HG03095 (cell line): ENCODE results near the gene GPBAR1.
A peak's percentile ranks its signal among the peaks of the same experiment; 100 is the strongest.

Experiments
- ATAC-seq: cut with Tn5 transposase; IDR thresholded peaks from one replicate; pipeline ENCODE4 v1.9.1; 2021; ENCODE audit warnings: moderate library complexity; ENCODE audit not compliant: unreplicated experiment

The GPBAR1 gene

GRCh38 chr2:218282173-218282991, 21.6 kb downstream of the GPBAR1 start:
- ATAC-seq, result no peak

GRCh38 chr2:218284106-218284811, 23.4 kb downstream of the GPBAR1 start:
- peak; percentile 41 for ATAC-seq

DNA sequence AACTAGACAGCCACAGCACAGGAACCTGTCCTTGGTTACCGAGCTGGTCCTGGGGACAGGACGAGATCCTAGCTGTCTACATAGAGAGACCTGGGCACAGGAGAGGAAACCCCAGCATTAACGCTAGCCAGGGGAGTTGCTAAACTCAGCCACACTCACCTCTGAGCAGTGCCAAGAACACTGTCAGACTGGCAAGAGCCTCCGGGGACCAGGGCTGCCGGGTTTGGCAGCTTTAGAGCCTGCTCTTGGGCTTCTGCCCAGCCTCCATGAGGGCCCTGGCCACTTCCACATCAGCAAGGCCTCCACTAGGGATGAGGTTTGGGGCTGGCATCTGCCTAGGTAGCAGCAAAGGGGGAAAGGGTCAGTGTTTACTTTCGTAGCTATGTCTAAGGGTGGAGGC, 24.8 kb downstream of the GPBAR1 start:
- no peak for ATAC-seq

DNA sequence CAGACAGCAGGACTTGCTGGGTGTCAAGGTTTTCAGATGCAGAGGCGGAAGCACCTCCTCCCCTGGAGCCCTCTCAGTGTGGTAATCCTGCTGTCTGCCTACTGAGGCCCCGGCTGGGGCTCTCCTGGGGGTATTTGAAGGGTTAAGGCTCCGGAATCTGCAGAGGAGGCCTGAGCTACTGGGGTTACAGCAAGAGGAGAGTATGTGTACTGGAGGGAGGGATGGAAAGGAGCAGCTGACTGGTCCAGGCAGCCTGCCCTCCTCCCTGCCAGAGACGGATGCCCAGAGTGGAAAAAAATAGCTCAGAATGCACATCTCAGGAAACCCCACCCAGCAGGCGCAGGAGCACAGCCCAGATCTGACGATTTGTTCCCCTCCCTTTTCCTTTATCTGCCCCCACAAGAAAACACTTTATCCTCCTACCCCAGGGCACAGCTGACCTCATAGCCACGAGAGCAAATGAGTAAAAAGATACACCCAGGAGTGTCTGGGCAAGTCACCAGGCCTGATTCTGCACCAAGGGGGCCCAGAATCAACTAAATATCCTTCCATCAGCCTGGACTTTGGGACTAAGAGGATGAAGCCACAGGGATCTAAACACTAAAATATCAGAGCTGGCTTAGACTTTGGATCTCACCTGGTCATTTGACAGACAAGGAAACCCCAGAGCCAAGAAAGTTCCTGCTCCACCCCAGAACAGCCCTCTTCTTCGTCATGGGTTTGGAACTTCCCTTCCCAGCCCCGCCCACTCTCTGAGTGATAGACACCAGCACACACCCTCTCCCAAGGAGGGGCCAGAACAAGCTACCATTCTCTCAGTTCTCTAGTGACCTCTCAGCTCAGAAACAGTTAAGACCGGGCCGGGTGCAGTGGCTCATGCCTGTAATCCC, 26.0 kb downstream of the GPBAR1 start:
- peak; percentile 66 for ATAC-seq

DNA sequence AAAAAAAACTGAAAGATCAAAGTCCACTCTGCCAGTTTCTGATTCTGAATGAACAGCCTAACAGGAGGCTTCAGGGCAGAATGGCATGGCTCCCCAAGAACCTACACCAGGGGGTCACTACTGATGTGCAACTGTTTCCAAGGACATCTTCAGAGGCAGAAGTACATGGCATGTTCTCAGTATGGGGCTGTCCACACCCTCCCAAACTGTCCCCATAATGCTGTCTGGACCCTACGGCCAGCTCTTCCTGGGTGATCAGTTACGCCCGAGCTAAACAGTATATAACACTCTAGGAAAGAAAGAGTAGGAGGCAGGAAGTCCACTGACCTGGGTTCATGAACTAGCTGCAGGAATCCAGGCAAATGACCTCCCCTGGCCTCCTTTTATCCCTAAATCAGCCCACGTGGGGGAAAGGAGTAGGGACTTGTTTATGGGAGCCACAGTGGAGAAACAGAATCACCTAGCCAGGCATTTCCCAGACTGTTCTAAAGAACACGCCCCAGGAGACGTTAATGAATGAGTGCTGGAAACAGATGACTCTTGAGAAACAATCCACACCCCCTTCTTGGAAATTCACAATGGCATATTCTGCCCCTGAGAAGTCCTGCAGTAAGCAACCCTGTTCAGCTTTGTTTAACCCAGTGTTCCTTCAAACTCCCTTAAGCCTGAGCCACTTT, 29.0 kb downstream of the GPBAR1 start:
- no peak for ATAC-seq

DNA sequence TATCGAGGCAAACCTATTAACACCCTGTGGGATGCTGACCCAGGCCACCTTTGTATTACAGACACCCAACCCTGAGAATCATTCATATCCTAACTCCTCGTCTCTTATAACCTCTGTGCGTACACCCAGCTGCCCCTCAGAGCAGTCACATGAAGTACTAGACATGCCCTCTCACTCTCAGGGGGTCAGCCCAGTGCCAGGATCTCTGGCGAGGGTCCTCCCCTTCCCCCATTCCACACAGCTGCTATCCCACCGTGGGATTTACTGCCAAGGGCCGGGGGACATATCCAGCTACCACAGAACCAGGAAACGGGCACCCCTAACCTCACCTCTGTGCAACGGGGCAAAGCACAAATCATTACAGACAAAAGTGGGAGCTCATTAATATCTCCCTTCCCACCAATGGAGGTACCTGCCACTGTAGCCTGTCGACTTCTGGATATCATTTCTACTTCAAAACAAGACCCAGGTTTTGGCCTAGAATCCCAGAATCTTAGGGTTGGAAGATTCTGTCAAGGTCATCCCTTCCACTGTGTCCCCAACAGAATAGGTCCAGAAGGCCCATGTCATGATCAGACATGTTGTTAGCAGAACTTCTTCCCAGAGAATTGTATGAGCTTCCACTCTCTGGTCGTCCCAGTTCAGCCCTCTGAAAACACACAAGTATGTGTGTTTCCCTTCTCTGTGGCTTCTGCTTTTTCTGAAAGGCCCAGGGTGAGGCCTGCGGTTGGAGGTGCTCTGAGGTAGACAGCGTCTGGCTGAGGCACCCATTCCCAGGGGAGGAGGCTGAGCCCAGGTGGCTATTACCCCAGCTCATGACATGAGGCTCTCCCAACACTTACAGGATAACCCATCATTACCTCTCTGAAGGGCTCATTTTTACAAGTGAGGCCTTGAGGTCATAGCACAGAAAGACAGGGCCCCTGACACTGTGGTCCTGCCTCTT, 29.8 kb downstream of the GPBAR1 start:
- peak; percentile 52 for ATAC-seq

GRCh38 chr2:218291318-218292047, 30.7 kb downstream of the GPBAR1 start:
- ATAC-seq, result no peak

DNA sequence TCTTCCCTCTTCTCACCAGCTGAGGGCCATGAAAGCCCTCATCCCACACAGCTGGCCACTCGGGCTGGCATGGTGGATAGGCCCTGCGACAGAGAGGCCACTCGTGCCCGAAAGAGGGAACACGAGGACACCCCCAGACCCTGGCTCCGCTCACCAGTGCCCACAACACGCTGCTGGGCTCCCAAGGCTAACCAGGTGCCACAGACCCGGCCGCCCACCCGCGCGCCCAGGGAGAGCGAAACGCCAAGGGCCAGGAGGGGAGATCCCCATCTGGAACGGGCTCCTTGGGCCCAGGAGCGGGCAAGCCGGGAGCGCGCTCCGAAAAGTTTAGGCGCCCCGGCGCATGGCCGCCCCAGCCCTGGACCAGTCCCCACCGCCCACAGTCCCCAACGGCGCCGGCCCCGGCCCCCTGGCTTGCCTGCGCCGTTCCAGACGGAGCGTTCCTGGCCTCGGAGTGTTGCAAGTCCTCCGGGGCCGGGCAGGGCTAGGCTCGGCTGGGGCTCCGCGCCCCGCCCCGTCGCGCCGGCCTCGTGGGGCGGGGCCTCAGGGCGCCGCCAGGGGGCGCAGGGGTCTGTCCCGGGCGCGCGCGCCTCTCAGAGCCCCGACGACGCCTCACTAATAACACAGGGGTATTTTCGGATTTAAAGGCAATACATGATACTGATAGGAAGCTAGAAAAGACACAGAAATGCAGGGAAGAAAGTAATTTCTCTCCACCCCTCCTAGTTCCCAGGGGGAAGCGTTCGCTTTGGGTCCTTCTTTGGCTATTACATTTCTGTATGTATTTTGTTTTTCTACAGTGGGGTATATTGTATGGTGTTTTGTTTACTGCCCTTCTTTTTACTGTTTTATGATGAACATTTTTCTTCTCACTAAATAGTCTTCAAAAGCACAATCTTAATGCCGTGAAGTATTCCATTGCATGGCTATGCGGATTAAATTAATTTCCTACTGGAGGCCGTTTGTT, 31.5 kb downstream of the GPBAR1 start, which contains the start of gene TMBIM1:
Gene TMBIM1, minus strand, starts transcription at position 456 of the 967 bp plus-strand sequence. CDS start 10,362 bp downstream, outside the sequence.
- peak; percentile 57 for ATAC-seq

GRCh38 chr2:218293715-218294429, 33.1 kb downstream of the GPBAR1 start:
- no peak for ATAC-seq

DNA sequence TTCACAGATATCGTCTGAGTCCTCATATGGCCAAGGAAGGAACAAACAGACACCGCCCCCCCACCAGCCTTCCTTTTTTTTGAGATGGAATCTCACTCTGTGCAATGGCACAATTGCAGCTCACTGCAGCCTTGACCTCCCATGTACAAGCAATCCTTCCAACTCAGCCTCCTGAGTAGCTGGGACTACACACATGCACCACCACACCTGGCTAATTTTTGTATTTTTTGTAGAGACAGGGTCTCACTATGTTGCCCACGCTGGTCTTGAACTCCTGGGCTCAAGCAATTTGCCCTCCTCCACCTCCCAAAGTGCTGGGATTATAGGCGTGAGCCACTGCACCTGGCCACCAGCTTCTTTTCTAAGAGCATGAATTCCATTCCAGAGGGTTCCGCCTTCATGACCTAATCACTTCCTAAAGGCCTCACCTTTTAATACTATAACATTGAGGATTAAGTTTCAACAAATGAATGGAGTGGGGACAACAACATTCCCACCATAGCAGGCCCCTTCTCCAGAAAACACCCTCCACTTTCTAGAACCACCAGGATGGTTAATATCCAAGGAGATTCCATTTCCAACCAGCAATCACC, 33.7 kb downstream of the GPBAR1 start:
- no peak for ATAC-seq

DNA sequence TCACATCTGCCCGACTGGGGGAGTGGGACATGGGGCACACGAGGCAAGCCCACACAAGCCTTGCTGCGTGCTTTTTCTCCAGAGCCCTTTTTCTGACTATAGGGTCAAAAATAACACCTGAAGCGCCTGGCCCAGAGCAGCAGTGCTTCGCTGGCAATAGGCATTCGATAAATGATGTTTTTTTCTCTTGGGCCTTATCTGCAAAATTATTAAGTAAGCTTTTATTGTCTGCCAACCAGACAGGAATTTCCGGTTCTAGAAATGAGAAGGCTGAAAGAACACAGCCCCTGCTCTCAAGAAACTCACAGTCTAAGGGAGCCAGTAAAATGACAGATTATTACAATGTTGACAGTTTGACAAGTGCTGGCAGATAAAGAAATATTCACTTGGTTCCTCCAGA, 34.2 kb downstream of the GPBAR1 start:
- ATAC-seq, result no peak

- ATAC-seq, result no peak
Observed at GRCh38 chr2:218296200-218296599, 35.4 kb downstream of the GPBAR1 start.

GRCh38 chr2:218296847-218297246, 36.0 kb downstream of the GPBAR1 start:
- ATAC-seq, result no peak

GRCh38 chr2:218298314-218298875, 37.6 kb downstream of the GPBAR1 start:
- ATAC-seq, result no peak

GRCh38 chr2:218300141-218300540, 39.3 kb downstream of the GPBAR1 start:
- no peak for ATAC-seq

- ATAC-seq, result peak; percentile 87
Observed at GRCh38 chr2:218301176-218301819, 40.5 kb downstream of the GPBAR1 start.
